A375 (cell line): ENCODE data around the gene BMAL1. TPM values are rescaled to one million over a fixed set of nuclear protein-coding genes. Genes with fewer than 3 reads are reported as not detected.

Experiments
- total RNA-seq: library from RNA; depleted of rRNA; stranded (reverse); fragments of >200 nt; shearing (Covaris generic); gene quantifications from 2 replicates; pipeline ENCODE4 v1.2.3, GENCODE V29; 2014; rRNA removed

Gene BMAL1
- 6.4 and 17.0 TPM in 2 replicates for total RNA-seq

DNA sequence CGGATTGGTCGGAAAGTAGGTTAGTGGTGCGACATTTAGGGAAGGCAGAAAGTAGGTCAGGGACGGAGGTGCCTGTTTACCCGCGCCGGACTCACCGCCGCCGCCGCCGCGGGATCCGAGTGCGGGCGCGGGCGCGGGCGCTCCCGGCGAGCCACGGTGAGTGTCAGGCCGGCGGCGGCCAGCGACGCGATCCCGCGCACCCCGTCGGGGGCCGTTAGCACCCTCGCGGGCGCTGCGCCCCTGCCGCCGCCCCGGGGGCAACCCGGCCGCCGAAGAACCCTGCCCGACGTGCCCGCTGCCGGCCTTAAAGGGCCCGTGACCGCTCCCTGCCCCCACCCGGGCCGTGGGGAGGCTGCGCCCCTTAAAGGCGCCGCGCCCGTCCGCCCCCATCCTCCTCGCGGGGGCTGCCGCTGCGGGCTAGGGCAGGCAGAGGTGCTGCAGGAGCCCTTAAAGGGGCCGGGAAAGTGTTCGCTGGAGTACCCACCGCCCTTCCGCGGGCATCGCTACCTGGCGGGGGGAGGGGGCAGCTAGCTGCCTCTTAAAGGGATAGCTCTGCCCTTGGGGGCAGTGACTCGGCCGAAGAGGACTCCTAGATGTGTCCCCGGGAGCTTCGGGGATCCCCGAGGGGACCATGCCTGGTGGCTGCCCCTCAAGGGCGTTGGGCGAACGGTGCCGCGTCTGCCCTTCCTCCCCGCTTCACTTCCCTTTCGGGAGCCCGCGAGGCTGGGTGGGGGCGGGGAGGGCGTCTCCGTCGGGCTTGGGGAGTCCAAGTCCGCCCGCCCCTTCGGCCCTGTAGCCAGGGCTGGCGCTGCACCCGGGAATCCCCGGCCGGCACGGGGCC lies at the start of gene BMAL1:
Gene BMAL1, plus strand, starts transcription at position 23 of the 841 bp plus-strand sequence. CDS start 76,519 bp downstream, outside the sequence.

Other genes starting within 250 kb of the BMAL1 start
- gene BTBD10, start 185.4 kb downstream of the BMAL1 start, total RNA-seq: 20.6 and 23.8 TPM in 2 replicates
- gene PTH, start 218.2 kb downstream of the BMAL1 start, total RNA-seq: not detected in 2 replicates